Adrenal gland (tissue), 5 donors: ENCODE measurements around the gene TMEM120B.

ENCODE experiments used
- POLR2A ChIP-seq, 2 donors: fragments of 450-650 bp; IDR thresholded peaks; one replicate each; pipeline ENCODE4 v1.6.1; 2017; ENCODE audit warnings: antibody characterized with exemption in 2 of 2, mild to moderate bottlenecking in 2 of 2, moderate library complexity in 1 of 2
- TF ChIP-seq, protein P1 (sequence below), 6 experiments: fragments of 450-650 bp in 4 of 6; fragments of 200-600 bp in 2 of 6; sonication (generic) in 1 of 6; IDR thresholded peaks; 1 replicate in 5 of 6; 2 replicates in 1 of 6; pipeline versions ENCODE4 v1.5.1 to v1.8.0; 2016 to 2021; ENCODE audit warnings: antibody characterized with exemption in 6 of 6, mild to moderate bottlenecking in 2 of 6, moderate library complexity in 1 of 6
- donor health status: DM: no; HTN: no; CAD: no.

DNA sequence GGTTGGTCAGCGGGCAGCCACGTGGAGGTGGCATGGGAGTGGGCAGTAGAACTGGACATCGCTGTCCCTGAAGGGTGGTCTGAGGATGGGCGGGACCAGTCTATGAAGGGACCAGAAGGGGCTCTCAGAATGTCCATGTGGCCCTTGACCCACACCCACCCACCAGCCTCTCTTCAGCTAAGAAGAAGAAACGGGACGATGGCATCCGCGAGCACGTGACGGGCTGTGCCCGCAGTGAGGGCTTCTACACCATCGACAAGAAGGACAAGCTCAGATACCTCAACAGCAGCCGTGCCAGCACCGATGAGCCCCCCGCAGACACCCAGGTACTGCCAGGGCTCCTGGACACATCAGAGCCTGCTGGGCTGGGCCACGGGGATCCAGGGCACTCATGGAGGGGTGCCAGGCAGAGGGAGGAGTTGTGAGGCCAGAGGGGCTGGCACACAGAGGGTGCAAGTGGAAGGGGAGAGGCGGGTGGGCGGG lies 112.5 kb downstream of the TMEM120B start:
- TF ChIP-seq, protein P1, sequence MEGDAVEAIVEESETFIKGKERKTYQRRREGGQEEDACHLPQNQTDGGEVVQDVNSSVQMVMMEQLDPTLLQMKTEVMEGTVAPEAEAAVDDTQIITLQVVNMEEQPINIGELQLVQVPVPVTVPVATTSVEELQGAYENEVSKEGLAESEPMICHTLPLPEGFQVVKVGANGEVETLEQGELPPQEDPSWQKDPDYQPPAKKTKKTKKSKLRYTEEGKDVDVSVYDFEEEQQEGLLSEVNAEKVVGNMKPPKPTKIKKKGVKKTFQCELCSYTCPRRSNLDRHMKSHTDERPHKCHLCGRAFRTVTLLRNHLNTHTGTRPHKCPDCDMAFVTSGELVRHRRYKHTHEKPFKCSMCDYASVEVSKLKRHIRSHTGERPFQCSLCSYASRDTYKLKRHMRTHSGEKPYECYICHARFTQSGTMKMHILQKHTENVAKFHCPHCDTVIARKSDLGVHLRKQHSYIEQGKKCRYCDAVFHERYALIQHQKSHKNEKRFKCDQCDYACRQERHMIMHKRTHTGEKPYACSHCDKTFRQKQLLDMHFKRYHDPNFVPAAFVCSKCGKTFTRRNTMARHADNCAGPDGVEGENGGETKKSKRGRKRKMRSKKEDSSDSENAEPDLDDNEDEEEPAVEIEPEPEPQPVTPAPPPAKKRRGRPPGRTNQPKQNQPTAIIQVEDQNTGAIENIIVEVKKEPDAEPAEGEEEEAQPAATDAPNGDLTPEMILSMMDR (IDR thresholded peaks at IDR 0.05): no peak
- TF ChIP-seq POLR2A (IDR thresholded peaks at IDR 0.05): no peak
